ENCODE results near the gene CDCP2.

DNA sequence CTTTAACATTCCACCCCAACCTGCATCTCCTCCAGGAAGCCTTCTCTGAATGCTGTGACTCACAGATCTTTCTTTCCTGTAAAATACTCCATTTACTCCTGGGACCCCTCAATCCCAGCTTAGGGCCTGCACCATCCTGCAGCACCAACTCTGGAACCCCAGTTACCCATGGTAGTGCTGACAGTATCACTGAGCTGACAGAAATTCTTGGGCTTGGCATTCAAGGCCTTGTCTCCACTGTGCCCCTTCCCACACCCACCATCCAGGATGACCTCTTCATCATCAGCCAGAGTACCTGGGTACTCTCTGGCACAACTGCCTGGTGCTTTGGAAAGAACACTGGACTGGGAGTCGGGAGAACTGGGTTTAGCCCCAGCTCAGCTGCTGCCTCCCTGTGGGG lies 38.7 kb upstream of the CDCP2 start:
- TF ChIP-seq POLR2A (IDR thresholded peaks at IDR 0.05) = no peak
- TF ChIP-seq POLR2AphosphoS5 (IDR thresholded peaks at IDR 0.05) = no peak
- TF ChIP-seq, protein P1, sequence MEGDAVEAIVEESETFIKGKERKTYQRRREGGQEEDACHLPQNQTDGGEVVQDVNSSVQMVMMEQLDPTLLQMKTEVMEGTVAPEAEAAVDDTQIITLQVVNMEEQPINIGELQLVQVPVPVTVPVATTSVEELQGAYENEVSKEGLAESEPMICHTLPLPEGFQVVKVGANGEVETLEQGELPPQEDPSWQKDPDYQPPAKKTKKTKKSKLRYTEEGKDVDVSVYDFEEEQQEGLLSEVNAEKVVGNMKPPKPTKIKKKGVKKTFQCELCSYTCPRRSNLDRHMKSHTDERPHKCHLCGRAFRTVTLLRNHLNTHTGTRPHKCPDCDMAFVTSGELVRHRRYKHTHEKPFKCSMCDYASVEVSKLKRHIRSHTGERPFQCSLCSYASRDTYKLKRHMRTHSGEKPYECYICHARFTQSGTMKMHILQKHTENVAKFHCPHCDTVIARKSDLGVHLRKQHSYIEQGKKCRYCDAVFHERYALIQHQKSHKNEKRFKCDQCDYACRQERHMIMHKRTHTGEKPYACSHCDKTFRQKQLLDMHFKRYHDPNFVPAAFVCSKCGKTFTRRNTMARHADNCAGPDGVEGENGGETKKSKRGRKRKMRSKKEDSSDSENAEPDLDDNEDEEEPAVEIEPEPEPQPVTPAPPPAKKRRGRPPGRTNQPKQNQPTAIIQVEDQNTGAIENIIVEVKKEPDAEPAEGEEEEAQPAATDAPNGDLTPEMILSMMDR (IDR thresholded peaks at IDR 0.05) = no peak
- no peak for TF ChIP-seq EP300 (IDR thresholded peaks at IDR 0.05)

Measured in sigmoid colon (tissue), 4 donors.